Measurements from ENCODE around the gene PPP1R12B. TPM values are rescaled to one million over a fixed set of nuclear protein-coding genes. Genes with fewer than 3 reads are reported as not detected.

The PPP1R12B gene
- total RNA-seq, 1 donor from 2014 or later: 31.2 TPM

- Mint-ChIP-seq H3K36me3 (peaks cover 28% of the 10 kb centered on the region), H3K9me3 (no peaks in the 10 kb centered on the region), H3K4me1 (ENCODE audit: unreplicated experiment) (no peaks in the 10 kb centered on the region), H3K27ac (no peak overlapping the region), H3K27me3 (no peaks in the 10 kb centered on the region), H3K4me3 (no peak overlapping the region)
- no peak for TF ChIP-seq CTCF (conservative IDR thresholded peaks at IDR 0.05)
- no peak for DNase-seq (ENCODE audit: extremely low spot score, unreplicated experiment)
These were observed 18.6 kb upstream of the PPP1R12B start for GRCh38 chr1:202329891-202330290.

GRCh38 chr1:202333861-202334260 is 14.6 kb upstream of the PPP1R12B start:
- Mint-ChIP-seq H3K36me3 (peaks cover 31% of the 10 kb centered on the region), H3K27me3 (no peaks in the 10 kb centered on the region), H3K9me3 (no peaks in the 10 kb centered on the region), H3K4me3 (no peak overlapping the region), H3K27ac (no peak overlapping the region), H3K4me1 (ENCODE audit: unreplicated experiment) (peaks cover 4% of the 10 kb centered on the region)
- TF ChIP-seq CTCF (conservative IDR thresholded peaks at IDR 0.05): no peak
- no peak for DNase-seq (ENCODE audit: extremely low spot score, unreplicated experiment)

- Mint-ChIP-seq H3K4me1 (ENCODE audit: unreplicated experiment) (peaks cover 22% of the 10 kb centered on the region), H3K27ac (peak overlapping the region; percentile 66), H3K36me3 (no peaks in the 10 kb centered on the region), H3K27me3 (no peaks in the 10 kb centered on the region), H3K4me3 (peak overlapping the region; percentile 53), H3K9me3 (no peaks in the 10 kb centered on the region)
- peak; percentile 93 for TF ChIP-seq CTCF (conservative IDR thresholded peaks at IDR 0.05)
- DNase-seq (ENCODE audit: extremely low spot score, unreplicated experiment): no peak
These were observed 4.7 kb upstream of the PPP1R12B start for GRCh38 chr1:202343652-202344349.

GRCh38 chr1:202348005-202348508 is 442 bp upstream of the PPP1R12B start:
- H3K27me3 Mint-ChIP-seq: no peaks in the 10 kb centered on the region

GRCh38 chr1:202349206-202349928 is 868 bp downstream of the PPP1R12B start:
- no peak for DNase-seq (ENCODE audit: extremely low spot score, unreplicated experiment)
- Mint-ChIP-seq H3K27me3 (no peaks in the 10 kb centered on the region), H3K27ac (peak overlapping the region; percentile 92), H3K4me3 (peak overlapping the region; percentile 95), H3K9me3 (no peaks in the 10 kb centered on the region), H3K4me1 (ENCODE audit: unreplicated experiment) (peaks cover 14% of the 10 kb centered on the region), H3K36me3 (no peaks in the 10 kb centered on the region)
- TF ChIP-seq CTCF (conservative IDR thresholded peaks at IDR 0.05): no peak

More at GRCh38 chr1:202348005-202348508, 442 bp upstream of the PPP1R12B start:
- Mint-ChIP-seq H3K4me1 (ENCODE audit: unreplicated experiment) (peaks cover 18% of the 10 kb centered on the region), H3K27ac (peak overlapping the region; percentile 92), H3K36me3 (no peaks in the 10 kb centered on the region), H3K4me3 (peak overlapping the region; percentile 95), H3K9me3 (no peaks in the 10 kb centered on the region)
- DNase-seq (ENCODE audit: extremely low spot score, unreplicated experiment): no peak
- TF ChIP-seq CTCF (conservative IDR thresholded peaks at IDR 0.05): no peak
